HepG2 (cell line): Measurements from ENCODE around the gene TNPO3. TPM values are rescaled to one million over a fixed set of nuclear protein-coding genes. Genes with fewer than 3 reads are reported as not detected.

Experiments used
- ATAC-seq: fragments of 200-7000 bp; cut with Tn5 transposase; 3 replicates; pipeline ENCODE4 v1.9.1; 2020; ENCODE audit warnings: mild to moderate bottlenecking, moderate library complexity
- BruUV-seq: library from RNA; stranded (reverse); fragments of 400-500 nt; replicated peaks from 2 replicates; lab custom pipeline; 2021; lab: Mats Ljungman, UMichigan
- CTCF ChIA-PET: fragments of 300-600 bp; formaldehyde crosslinking; extraction: SDS; loops from one replicate; lab custom pipeline; 2021; ENCODE audit warnings: low total read pairs, inconsistent platforms, low intra/inter-chr PET ratio; lab: Yijun Ruan, JAX
- POLR2A ChIA-PET: fragments of 350-600 bp; sonication (Branson Sonifier 250); formaldehyde crosslinking; loops from one replicate; lab custom pipeline; 2020; ENCODE audit warnings: antibody characterized with exemption, inconsistent platforms; lab: Yijun Ruan, JAX
- DNase-seq: peaks from one replicate; pipeline ENCODE4 v3.0.0-alpha.2; 2015; ENCODE audit warnings: low spot score
- FAIRE-seq: peaks from 3 replicates; lab custom pipeline; 2011; peaks lifted over from hg19 to GRCh38; lab: Jason Lieb, UNC
- H2AFZ ChIP-seq: one replicate; pipeline ENCODE4 v1.6.1; 2011; ENCODE audit warnings: low read length, inconsistent platforms
- H3K27ac ChIP-seq: fragments of 300-600 bp; 3 replicates; pipeline ENCODE4 v1.8.0; 2011; ENCODE audit warnings: mixed run types, mild to moderate bottlenecking, mixed read lengths, low read length, inconsistent platforms; ENCODE audit not compliant: insufficient read depth; ENCODE audit errors: extremely low read length
- H3K27me3 ChIP-seq, 2 experiments: fragments of 200-600 bp in 1 of 2; 2 replicates in 1 of 2; 3 replicates in 1 of 2; pipeline versions ENCODE4 v1.6.0 to v1.8.0; 2011; ENCODE audit warnings: low read length in 2 of 2, mild to moderate bottlenecking in 2 of 2, moderate library complexity in 2 of 2, inconsistent platforms in 1 of 2; ENCODE audit not compliant: insufficient read depth in 2 of 2, control insufficient read depth in 1 of 2
- H3K36me3 ChIP-seq, 2 experiments: fragments of 200-600 bp in 1 of 2; replicated peaks in 1 of 2; 2 replicates in 1 of 2; 3 replicates in 1 of 2; pipeline versions ENCODE4 v1.5.1 to v1.8.0; 2011; ENCODE audit warnings: low read length in 2 of 2, inconsistent platforms in 1 of 2; ENCODE audit not compliant: insufficient read depth in 2 of 2, control insufficient read depth in 1 of 2
- H3K4me1 ChIP-seq: 2 replicates; pipeline ENCODE4 v1.5.1; 2012; ENCODE audit warnings: low read length, inconsistent platforms; ENCODE audit not compliant: insufficient read depth
- H3K4me2 ChIP-seq: 2 replicates; pipeline ENCODE4 v1.6.0; 2011; ENCODE audit warnings: low read depth, low read length, inconsistent platforms
- H3K4me3 ChIP-seq, 3 experiments: fragments of 200-600 bp in 1 of 3; sonication (generic), shearing (Covaris generic) in 1 of 3; replicated peaks in 1 of 3; 2 replicates each; pipeline ENCODE4 v1.5.1; 2011 to 2016; ENCODE audit warnings: low read length in 3 of 3, inconsistent platforms in 2 of 3, low read depth in 2 of 3, mild to moderate bottlenecking in 2 of 3, control low read depth in 1 of 3, mixed read lengths in 1 of 3; ENCODE audit not compliant: insufficient read depth in 1 of 3
- H3K79me2 ChIP-seq: one replicate; pipeline ENCODE4 v1.6.1; 2011; ENCODE audit warnings: low read length, inconsistent platforms; ENCODE audit not compliant: insufficient read depth
- H3K9ac ChIP-seq: 2 replicates; pipeline ENCODE4 v1.6.0; 2011; ENCODE audit warnings: mild to moderate bottlenecking, low read depth, low read length, inconsistent platforms; ENCODE audit not compliant: insufficient read depth
- H3K9me3 ChIP-seq: 2 replicates; pipeline ENCODE4 v1.5.1; 2012; ENCODE audit warnings: mild to moderate bottlenecking, low read length
- H4K20me1 ChIP-seq: 2 replicates; pipeline ENCODE4 v1.6.0; 2011; ENCODE audit warnings: inconsistent platforms, mild to moderate bottlenecking, low read length, moderate library complexity; ENCODE audit not compliant: insufficient read depth
- EEA1 ChIP-seq: sonication (generic); formaldehyde crosslinking; IDR thresholded peaks from 2 replicates; pipeline ENCODE4 v1.5.1; 2020; ENCODE audit warnings: mild to moderate bottlenecking, missing genetic modification reagents, borderline replicate concordance
- EP300 ChIP-seq, 3 experiments: sonication (generic) in 1 of 3; formaldehyde crosslinking in 1 of 3; IDR thresholded peaks; 2 replicates each; pipeline versions ENCODE4 v1.5.1 to v1.6.1; 2011 to 2020; ENCODE audit warnings: low read depth in 2 of 3, low read length in 2 of 3, borderline replicate concordance in 1 of 3, improper control_type of control experiment in 1 of 3, mild to moderate bottlenecking in 1 of 3, missing genetic modification reagents in 1 of 3, moderate library complexity in 1 of 3
- ETV6 ChIP-seq: sonication (generic); formaldehyde crosslinking; conservative IDR thresholded peaks from 2 replicates; pipeline ENCODE4 v1.4.0; 2020; ENCODE audit warnings: missing genetic modification reagents
- ISL2 ChIP-seq: sonication (generic); formaldehyde crosslinking; IDR thresholded peaks from 2 replicates; pipeline ENCODE4 v1.5.0; 2020; ENCODE audit warnings: missing genetic modification reagents
- NCOA1 ChIP-seq: sonication (generic); formaldehyde crosslinking; IDR thresholded peaks from 2 replicates; pipeline ENCODE4 v1.9.0; 2021; ENCODE audit warnings: missing genetic modification reagents
- NCOA2 ChIP-seq: sonication (generic); formaldehyde crosslinking; IDR thresholded peaks from 2 replicates; pipeline ENCODE4 v1.8.0; 2022; ENCODE audit warnings: inconsistent platforms
- TMF1 ChIP-seq: sonication (generic); formaldehyde crosslinking; IDR thresholded peaks from 2 replicates; pipeline ENCODE4 v1.8.1; 2022; ENCODE audit warnings: low read depth, missing genetic modification reagents
- ZNF577 ChIP-seq: sonication (generic); formaldehyde crosslinking; IDR thresholded peaks from 2 replicates; pipeline ENCODE4 v1.4.0; 2020; ENCODE audit warnings: mild to moderate bottlenecking, low read depth, missing genetic modification reagents, borderline replicate concordance
- ZNF780A ChIP-seq: sonication (generic); formaldehyde crosslinking; IDR thresholded peaks from 2 replicates; pipeline ENCODE4 v1.8.0; 2022; ENCODE audit warnings: mild to moderate bottlenecking, missing genetic modification reagents, moderate library complexity
- WGBS: methylation state at CpG from one replicate; pipeline ENCODE4 v1.1.6; 2017; ENCODE audit warnings: low lambda C conversion rate; 5-methylcytosine and 5-hydroxymethylcytosine counted together
- in situ Hi-C: cut with HindIII; loops from 2 replicates; pipeline ENCODE4 v1.10.0; 2017; ENCODE audit warnings: low pct_unique_long_range_greater_than_20kb; ENCODE audit not compliant: extremely low pct_ligation_motif_present
- intact Hi-C: fragments of 100-400 bp; cut with micrococcal nuclease; formaldehyde crosslinking; loops from one replicate; pipeline ENCODE4 v1.10.0; 2022; ENCODE audit not compliant: unreplicated experiment
- polyA plus RNA-seq, 8 experiments: library from polyadenylated mRNA; depleted of rRNA in 3 of 8; stranded (reverse) in 7 of 8; unstranded in 1 of 8; fragments of >200 nt; fragmentation: Illumina TruSeq in 4 of 8; extraction: Trizol in 4 of 8; gene quantifications; 2 replicates each; pipeline versions ENCODE4 v1.2.1 to v1.2.3, GENCODE V29; 2011 to 2016; ENCODE audit warnings: low read depth in 4 of 8, missing spikeins in 1 of 8, mixed read lengths in 1 of 8; ENCODE audit not compliant: insufficient read depth in 1 of 8
- total RNA-seq, 5 experiments: library from RNA; depleted of rRNA; stranded (reverse); fragments of >200 nt; fragmentation: Illumina TruSeq; extraction: Trizol; gene quantifications; 2 replicates each; pipeline ENCODE4 v1.2.3, GENCODE V29; 2016; ENCODE audit warnings: low read depth in 1 of 5
- TF ChIP-seq, protein P1 (sequence below): sonication (generic); formaldehyde crosslinking; IDR thresholded peaks from 2 replicates; pipeline ENCODE4 v1.8.0; 2022; ENCODE audit warnings: missing genetic modification reagents, mild to moderate bottlenecking, borderline replicate concordance
- TF ChIP-seq, protein P2 (sequence below): sonication (generic); formaldehyde crosslinking; IDR thresholded peaks from 2 replicates; pipeline ENCODE4 v1.4.0; 2020; ENCODE audit warnings: missing genetic modification reagents, borderline replicate concordance
- TF ChIP-seq, protein P3 (sequence below): sonication (generic); formaldehyde crosslinking; IDR thresholded peaks from 2 replicates; pipeline ENCODE4 v1.4.0; 2020; ENCODE audit warnings: missing genetic modification reagents
- TF ChIP-seq, protein P4 (sequence below): sonication (generic); formaldehyde crosslinking; IDR thresholded peaks from 2 replicates; pipeline ENCODE4 v1.5.0; 2020; ENCODE audit warnings: missing genetic modification reagents
- TF ChIP-seq, protein P5 (sequence below): IDR thresholded peaks from 2 replicates; pipeline ENCODE4 v1.6.1; 2018; ENCODE audit warnings: missing genetic modification reagents

TNPO3 gene
- total and polyA plus RNA-seq, 2 of the 13 experiments (the other 11 are each of a cell fraction or from before 2014, with no cell fraction given) = 23.8 to 44.6 TPM

DNA sequence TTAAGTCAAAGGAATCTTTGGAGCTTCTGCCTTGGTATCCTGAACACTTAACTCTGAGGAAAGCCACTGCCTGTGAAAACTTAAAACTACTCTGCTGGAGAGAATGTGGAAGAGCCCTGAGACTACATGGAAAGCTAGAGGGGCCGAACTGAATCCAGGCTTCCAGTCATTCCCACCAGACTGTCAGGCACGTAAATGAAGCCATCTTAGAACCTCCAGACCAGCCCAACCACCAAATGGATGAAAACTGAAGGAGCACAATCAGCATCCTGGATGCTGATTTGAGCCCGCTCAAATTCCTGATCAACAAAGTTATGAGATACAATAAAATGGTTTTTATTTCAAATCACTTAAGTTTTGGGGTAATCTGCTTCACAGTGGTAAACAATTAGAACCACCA lies 30.8 kb downstream of the TNPO3 start (continued):
- TF ChIP-seq, protein P1, sequence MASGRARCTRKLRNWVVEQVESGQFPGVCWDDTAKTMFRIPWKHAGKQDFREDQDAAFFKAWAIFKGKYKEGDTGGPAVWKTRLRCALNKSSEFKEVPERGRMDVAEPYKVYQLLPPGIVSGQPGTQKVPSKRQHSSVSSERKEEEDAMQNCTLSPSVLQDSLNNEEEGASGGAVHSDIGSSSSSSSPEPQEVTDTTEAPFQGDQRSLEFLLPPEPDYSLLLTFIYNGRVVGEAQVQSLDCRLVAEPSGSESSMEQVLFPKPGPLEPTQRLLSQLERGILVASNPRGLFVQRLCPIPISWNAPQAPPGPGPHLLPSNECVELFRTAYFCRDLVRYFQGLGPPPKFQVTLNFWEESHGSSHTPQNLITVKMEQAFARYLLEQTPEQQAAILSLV (CRISPR knock-in tag) = no peak
- TF ChIP-seq EEA1 (CRISPR knock-in tag) (no peak), TMF1 (CRISPR knock-in tag) (no peak)

DNA sequence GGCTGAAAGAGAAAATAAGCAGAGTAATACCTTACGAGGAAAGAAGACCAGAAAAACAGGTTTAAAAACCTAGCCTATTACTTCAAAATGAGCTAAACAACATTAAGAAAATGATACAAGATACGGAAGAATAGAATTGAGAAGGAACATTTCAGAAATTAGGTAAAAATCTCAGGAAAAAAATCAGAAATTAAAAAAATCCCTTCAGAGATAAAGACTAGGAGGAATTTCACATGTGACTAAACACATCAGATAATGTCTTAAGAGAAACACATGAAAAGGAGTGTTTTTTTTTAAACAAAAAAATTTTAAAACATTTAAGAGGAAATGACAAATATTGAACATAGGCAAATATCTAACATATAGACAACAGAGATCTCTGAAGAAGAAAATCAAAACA lies 33.3 kb downstream of the TNPO3 start:
- in situ Hi-C loops = no loop called here
- no peak overlapping the region for H2AFZ ChIP-seq
- H4K20me1 ChIP-seq = no peaks in the 10 kb centered on the region
- FAIRE-seq (no peak), DNase-seq (no peak), ATAC-seq (no peak)
- H3K9ac ChIP-seq = no peak overlapping the region
- ChIA-PET POLR2A (no interaction called here), CTCF (no interaction called here)
- peaks cover 9% of the 10 kb centered on the region for H3K4me1 ChIP-seq
- H3K9me3 ChIP-seq = no peaks in the 10 kb centered on the region
- WGBS = 99% methylated on average over 2 of the region's 2 CpGs
- H3K27ac ChIP-seq = no peak overlapping the region
- intact Hi-C loops = no loop called here
- H3K27me3 ChIP-seq = no peaks in the 10 kb centered on the region
- no peak for TF ChIP-seq EP300 (IDR thresholded peaks at IDR 0.05; ENCODE audit: low read depth in 2 of 2, low read length in 2 of 2)
- TF ChIP-seq EP300 (CRISPR knock-in tag; IDR thresholded peaks at IDR 0.05; ENCODE audit: borderline replicate concordance) = no peak
- TF ChIP-seq NCOA1 (CRISPR knock-in tag) = no peak
- TF ChIP-seq, protein P2, sequence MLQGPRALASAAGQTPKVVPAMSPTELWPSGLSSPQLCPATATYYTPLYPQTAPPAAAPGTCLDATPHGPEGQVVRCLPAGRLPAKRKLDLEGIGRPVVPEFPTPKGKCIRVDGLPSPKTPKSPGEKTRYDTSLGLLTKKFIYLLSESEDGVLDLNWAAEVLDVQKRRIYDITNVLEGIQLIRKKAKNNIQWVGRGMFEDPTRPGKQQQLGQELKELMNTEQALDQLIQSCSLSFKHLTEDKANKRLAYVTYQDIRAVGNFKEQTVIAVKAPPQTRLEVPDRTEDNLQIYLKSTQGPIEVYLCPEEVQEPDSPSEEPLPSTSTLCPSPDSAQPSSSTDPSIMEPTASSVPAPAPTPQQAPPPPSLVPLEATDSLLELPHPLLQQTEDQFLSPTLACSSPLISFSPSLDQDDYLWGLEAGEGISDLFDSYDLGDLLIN = no peak
- TF ChIP-seq, protein P3, sequence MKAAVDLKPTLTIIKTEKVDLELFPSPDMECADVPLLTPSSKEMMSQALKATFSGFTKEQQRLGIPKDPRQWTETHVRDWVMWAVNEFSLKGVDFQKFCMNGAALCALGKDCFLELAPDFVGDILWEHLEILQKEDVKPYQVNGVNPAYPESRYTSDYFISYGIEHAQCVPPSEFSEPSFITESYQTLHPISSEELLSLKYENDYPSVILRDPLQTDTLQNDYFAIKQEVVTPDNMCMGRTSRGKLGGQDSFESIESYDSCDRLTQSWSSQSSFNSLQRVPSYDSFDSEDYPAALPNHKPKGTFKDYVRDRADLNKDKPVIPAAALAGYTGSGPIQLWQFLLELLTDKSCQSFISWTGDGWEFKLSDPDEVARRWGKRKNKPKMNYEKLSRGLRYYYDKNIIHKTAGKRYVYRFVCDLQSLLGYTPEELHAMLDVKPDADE (CRISPR knock-in tag) = no peak
- TF ChIP-seq NCOA2 (CRISPR knock-in tag) = no peak
- no peak for TF ChIP-seq ZNF780A (CRISPR knock-in tag)
- TF ChIP-seq ISL2 (CRISPR knock-in tag) = no peak
- TF ChIP-seq ZNF577 (CRISPR knock-in tag) = no peak
- TF ChIP-seq, protein P4, sequence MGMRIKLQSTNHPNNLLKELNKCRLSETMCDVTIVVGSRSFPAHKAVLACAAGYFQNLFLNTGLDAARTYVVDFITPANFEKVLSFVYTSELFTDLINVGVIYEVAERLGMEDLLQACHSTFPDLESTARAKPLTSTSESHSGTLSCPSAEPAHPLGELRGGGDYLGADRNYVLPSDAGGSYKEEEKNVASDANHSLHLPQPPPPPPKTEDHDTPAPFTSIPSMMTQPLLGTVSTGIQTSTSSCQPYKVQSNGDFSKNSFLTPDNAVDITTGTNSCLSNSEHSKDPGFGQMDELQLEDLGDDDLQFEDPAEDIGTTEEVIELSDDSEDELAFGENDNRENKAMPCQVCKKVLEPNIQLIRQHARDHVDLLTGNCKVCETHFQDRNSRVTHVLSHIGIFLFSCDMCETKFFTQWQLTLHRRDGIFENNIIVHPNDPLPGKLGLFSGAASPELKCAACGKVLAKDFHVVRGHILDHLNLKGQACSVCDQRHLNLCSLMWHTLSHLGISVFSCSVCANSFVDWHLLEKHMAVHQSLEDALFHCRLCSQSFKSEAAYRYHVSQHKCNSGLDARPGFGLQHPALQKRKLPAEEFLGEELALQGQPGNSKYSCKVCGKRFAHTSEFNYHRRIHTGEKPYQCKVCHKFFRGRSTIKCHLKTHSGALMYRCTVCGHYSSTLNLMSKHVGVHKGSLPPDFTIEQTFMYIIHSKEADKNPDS = no peak
- no peak for TF ChIP-seq ETV6 (CRISPR knock-in tag)
- TF ChIP-seq, protein P5, sequence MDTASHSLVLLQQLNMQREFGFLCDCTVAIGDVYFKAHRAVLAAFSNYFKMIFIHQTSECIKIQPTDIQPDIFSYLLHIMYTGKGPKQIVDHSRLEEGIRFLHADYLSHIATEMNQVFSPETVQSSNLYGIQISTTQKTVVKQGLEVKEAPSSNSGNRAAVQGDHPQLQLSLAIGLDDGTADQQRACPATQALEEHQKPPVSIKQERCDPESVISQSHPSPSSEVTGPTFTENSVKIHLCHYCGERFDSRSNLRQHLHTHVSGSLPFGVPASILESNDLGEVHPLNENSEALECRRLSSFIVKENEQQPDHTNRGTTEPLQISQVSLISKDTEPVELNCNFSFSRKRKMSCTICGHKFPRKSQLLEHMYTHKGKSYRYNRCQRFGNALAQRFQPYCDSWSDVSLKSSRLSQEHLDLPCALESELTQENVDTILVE = no peak
- BruUV-seq = no TSS peak
- no peak overlapping the region for H3K4me3 ChIP-seq
- peaks cover 50% of the 10 kb centered on the region for H3K79me2 ChIP-seq
- H3K4me2 ChIP-seq = no peak overlapping the region
- peaks cover 0 to 19% of the 10 kb centered on the region in 2 experiments; a peak in 2 of 5 replicates for H3K36me3 ChIP-seq
